Uterus (tissue), 2 donors: ENCODE results near the gene C14orf132.

Source experiments
- POLR2A ChIP-seq, 2 donors: fragments of 450-650 bp; IDR thresholded peaks; one replicate each; pipeline ENCODE4 v1.6.1; 2016; ENCODE audit warnings: antibody characterized with exemption in 2 of 2, mild to moderate bottlenecking in 1 of 2, moderate library complexity in 1 of 2
- TF ChIP-seq, protein P1 (sequence below), 4 experiments: fragments of 200-600 bp in 2 of 4; fragments of 450-650 bp in 2 of 4; sonication (generic) in 2 of 4; IDR thresholded peaks; one replicate each; pipeline ENCODE4 v1.5.1; 2016 to 2019; ENCODE audit warnings: antibody characterized with exemption in 4 of 4, mild to moderate bottlenecking in 2 of 4, moderate library complexity in 1 of 4

DNA sequence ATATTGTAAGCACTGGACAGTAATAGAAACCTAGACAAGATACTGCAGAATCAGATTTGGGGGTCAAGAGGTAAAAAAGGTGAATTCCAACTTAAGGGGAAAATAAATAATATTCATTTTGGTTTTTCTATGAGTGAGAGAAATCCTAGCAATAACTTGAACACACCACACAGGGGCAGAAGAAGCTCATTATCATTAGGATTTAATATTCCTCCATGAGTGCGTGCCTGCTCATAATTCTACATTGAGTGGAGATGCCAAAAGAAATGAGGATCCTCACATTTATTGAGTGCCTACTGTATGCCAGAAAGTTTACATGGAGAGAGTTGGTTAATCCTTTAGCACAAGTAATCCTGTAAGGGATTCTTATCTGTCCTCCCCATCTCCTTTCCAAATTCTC, 40.5 kb upstream of the C14orf132 start:
- TF ChIP-seq POLR2A (IDR thresholded peaks at IDR 0.05), result no peak
- TF ChIP-seq, protein P1, sequence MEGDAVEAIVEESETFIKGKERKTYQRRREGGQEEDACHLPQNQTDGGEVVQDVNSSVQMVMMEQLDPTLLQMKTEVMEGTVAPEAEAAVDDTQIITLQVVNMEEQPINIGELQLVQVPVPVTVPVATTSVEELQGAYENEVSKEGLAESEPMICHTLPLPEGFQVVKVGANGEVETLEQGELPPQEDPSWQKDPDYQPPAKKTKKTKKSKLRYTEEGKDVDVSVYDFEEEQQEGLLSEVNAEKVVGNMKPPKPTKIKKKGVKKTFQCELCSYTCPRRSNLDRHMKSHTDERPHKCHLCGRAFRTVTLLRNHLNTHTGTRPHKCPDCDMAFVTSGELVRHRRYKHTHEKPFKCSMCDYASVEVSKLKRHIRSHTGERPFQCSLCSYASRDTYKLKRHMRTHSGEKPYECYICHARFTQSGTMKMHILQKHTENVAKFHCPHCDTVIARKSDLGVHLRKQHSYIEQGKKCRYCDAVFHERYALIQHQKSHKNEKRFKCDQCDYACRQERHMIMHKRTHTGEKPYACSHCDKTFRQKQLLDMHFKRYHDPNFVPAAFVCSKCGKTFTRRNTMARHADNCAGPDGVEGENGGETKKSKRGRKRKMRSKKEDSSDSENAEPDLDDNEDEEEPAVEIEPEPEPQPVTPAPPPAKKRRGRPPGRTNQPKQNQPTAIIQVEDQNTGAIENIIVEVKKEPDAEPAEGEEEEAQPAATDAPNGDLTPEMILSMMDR (IDR thresholded peaks at IDR 0.05), result peak; percentile 34 to 63 (median 58)
